MCF 10A (cell line): ENCODE measurements around the gene ING2. TPM values are rescaled to one million over a fixed set of nuclear protein-coding genes. Genes with fewer than 3 reads are reported as not detected.

Experiments
- BruUV-seq: library from RNA; stranded (reverse); fragments of 400-500 nt; replicated peaks from 2 replicates; lab custom pipeline; 2021; lab: Mats Ljungman, UMichigan
- CTCF ChIA-PET: fragments of 300-600 bp; sonication (Branson Sonifier 250); formaldehyde crosslinking; extraction: SDS; loops from one replicate; lab custom pipeline; 2021; ENCODE audit warnings: antibody characterized with exemption, inconsistent platforms; lab: Yijun Ruan, JAX
- POLR2A ChIA-PET: fragments of 300-600, 350-650 bp; sonication (Branson Sonifier 250); formaldehyde crosslinking; extraction: SDS; loops from one replicate; lab custom pipeline; 2020; ENCODE audit warnings: antibody characterized with exemption, inconsistent platforms; lab: Yijun Ruan, JAX
- DNase-seq: peaks from one replicate; pipeline ENCODE4 v3.0.0-alpha.2; 2018; ENCODE audit not compliant: unreplicated experiment
- H3K27ac Mint-ChIP-seq: one replicate; pipeline ENCODE4 v1.8.0; 2022; ENCODE audit warnings: mild to moderate bottlenecking, low read depth, mixed read lengths; ENCODE audit not compliant: unreplicated experiment
- H3K27me3 Mint-ChIP-seq: one replicate; pipeline ENCODE4 v1.8.0; 2022; ENCODE audit warnings: mixed read lengths; ENCODE audit not compliant: insufficient read depth, unreplicated experiment
- H3K36me3 Mint-ChIP-seq: one replicate; pipeline ENCODE4 v1.8.0; 2022; ENCODE audit warnings: mild to moderate bottlenecking, moderate library complexity, mixed read lengths; ENCODE audit not compliant: insufficient read depth, unreplicated experiment
- H3K4me1 Mint-ChIP-seq: one replicate; pipeline ENCODE4 v1.8.0; 2022; ENCODE audit warnings: mixed read lengths; ENCODE audit not compliant: insufficient read depth, unreplicated experiment
- H3K4me3 Mint-ChIP-seq: one replicate; pipeline ENCODE4 v1.8.0; 2022; ENCODE audit warnings: mild to moderate bottlenecking, moderate library complexity, mixed read lengths; ENCODE audit not compliant: unreplicated experiment
- H3K9me3 Mint-ChIP-seq: one replicate; pipeline ENCODE4 v1.8.0; 2022; ENCODE audit warnings: mixed read lengths; ENCODE audit not compliant: unreplicated experiment
- intact Hi-C: fragments of 100-400 bp; cut with micrococcal nuclease; formaldehyde crosslinking; loops from 2 replicates; pipeline ENCODE4 v1.14.1; 2022
- total RNA-seq: library from RNA; stranded (reverse); gene quantifications from 2 replicates; pipeline ENCODE4 v1.2.3, GENCODE V29; 2022
- TF ChIP-seq, protein P1 (sequence below): fragments of 200-600 bp; IDR thresholded peaks from one replicate; pipeline ENCODE4 v1.8.0; 2022; ENCODE audit warnings: antibody characterized with exemption, mild to moderate bottlenecking; ENCODE audit not compliant: unreplicated experiment

Gene ING2
- total RNA-seq, 1 experiment from 2014 or later: 10.5 TPM

DNA sequence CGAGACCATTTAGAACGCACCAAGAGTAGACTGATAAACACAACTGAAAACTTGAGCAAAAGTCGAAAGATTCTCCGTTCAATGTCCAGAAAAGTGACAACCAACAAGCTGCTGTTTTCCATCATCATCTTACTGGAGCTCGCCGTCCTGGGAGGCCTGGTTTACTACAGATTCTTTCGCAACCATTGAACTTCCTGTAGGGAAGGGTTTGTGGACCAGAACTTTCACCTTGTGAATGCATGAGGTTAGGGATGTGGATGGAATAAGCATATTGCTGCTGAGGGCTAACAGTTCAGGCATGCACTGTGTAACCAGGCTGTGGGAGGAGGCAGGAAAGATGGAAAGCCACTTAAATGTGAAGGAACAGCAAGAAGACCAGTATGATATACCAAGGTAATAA, 20.9 kb upstream of the ING2 start:
- no peak for DNase-seq
- Mint-ChIP-seq H3K4me3 (no peak overlapping the region), H3K36me3 (no peaks in the 10 kb centered on the region), H3K27ac (no peak overlapping the region), H3K4me1 (no peaks in the 10 kb centered on the region), H3K9me3 (no peaks in the 10 kb centered on the region), H3K27me3 (no peaks in the 10 kb centered on the region)
- POLR2A ChIA-PET: interaction anchor here (1.0 kb wide), 1 partner anchor 9 kb away, joined by 4 read pairs; no protein-coding TSS in a partner anchor
- TF ChIP-seq, protein P1, sequence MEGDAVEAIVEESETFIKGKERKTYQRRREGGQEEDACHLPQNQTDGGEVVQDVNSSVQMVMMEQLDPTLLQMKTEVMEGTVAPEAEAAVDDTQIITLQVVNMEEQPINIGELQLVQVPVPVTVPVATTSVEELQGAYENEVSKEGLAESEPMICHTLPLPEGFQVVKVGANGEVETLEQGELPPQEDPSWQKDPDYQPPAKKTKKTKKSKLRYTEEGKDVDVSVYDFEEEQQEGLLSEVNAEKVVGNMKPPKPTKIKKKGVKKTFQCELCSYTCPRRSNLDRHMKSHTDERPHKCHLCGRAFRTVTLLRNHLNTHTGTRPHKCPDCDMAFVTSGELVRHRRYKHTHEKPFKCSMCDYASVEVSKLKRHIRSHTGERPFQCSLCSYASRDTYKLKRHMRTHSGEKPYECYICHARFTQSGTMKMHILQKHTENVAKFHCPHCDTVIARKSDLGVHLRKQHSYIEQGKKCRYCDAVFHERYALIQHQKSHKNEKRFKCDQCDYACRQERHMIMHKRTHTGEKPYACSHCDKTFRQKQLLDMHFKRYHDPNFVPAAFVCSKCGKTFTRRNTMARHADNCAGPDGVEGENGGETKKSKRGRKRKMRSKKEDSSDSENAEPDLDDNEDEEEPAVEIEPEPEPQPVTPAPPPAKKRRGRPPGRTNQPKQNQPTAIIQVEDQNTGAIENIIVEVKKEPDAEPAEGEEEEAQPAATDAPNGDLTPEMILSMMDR: no peak
- BruUV-seq: no TSS peak
- CTCF ChIA-PET: interaction anchor here (1.0 to 1.4 kb wide), 2 partner anchors 9 to 20 kb away, joined by 3 to 4 read pairs; no protein-coding TSS in a partner anchor
- intact Hi-C loops: no loop called here

DNA sequence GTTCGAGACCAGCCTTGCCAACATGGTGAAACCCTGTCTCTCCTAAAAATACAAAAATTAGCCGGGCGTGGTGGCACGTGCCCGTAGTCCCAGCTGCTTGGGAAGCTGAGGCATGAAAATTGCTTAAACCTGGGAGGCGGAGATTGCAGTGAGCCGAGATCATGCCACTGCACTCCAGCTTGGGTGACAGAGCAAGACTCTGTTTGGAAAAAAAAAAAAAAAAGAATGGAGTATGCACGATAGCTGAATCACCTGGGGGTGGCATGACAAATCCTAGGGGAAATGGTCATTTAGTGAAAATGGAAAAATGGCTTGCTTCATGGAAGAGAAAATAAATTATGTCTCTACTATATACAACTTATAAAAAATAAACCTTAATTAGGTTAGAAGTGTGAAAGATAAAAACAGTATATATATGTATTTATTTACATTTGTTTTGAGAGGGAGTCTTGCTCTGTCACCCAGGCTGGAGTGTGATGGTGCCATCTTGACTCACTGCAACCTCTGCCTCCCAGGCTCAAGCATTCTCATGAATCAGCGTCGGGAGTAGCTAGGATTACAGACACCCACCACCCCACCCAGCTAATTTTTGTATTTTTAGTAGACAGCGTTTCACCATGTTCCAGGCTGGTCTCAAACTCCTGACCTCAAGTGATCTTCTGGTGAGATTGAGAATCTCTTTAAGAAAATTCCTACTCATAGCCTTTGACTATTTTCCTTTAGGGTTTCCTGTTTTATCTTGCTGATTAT, 19.3 kb upstream of the ING2 start:
- BruUV-seq: no TSS peak
- no peaks in the 10 kb centered on the region for H3K9me3 Mint-ChIP-seq
- TF ChIP-seq, protein P1: no peak
- ChIA-PET CTCF (interaction anchor here (0.8 to 1.0 kb wide), 2 partner anchors 12 to 73 kb away, joined by 3 read pairs; no protein-coding TSS in a partner anchor), POLR2A (interaction anchor here (0.7 to 1.3 kb wide), 2 partner anchors 18 to 365 kb away, joined by 3 to 6 read pairs; no protein-coding TSS in a partner anchor)
- H3K27me3 Mint-ChIP-seq: no peaks in the 10 kb centered on the region
- H3K4me3 Mint-ChIP-seq: no peak overlapping the region
- H3K27ac Mint-ChIP-seq: no peak overlapping the region
- H3K36me3 Mint-ChIP-seq: no peaks in the 10 kb centered on the region
- no peaks in the 10 kb centered on the region for H3K4me1 Mint-ChIP-seq
- DNase-seq: peak; percentile 36
- intact Hi-C loops: no loop called here

DNA sequence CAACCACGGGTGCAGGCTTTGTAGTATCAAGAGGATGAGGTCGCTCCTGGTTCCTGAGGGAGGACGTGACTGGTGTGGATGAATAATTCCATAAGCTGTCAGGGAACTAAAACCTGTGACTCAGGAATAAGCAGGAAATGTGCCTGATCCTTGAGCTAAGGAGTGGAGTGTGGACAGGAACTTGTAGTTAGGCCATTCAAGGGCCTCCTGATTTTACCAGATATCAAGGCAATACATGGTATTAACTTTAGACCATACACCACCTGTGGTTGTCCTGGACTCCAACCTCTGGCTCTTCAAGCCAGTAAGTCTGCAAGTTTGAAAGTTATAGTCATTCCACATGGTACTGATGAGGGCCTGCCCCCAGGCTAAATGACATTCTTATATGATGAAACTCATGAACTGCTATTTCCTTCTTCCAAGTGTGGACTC, 12.1 kb upstream of the ING2 start:
- no peaks in the 10 kb centered on the region for H3K27me3 Mint-ChIP-seq
- TF ChIP-seq, protein P1: no peak
- no peaks in the 10 kb centered on the region for H3K9me3 Mint-ChIP-seq
- no TSS peak for BruUV-seq
- ChIA-PET CTCF (interaction anchor here (0.6 to 1.7 kb wide), 3 partner anchors 11 to 772 kb away, joined by 3 to 5 read pairs (median 5); no protein-coding TSS in a partner anchor), POLR2A (interaction anchor here (0.8 to 1.7 kb wide), 8 partner anchors 8 to 167 kb away, joined by 3 to 9 read pairs (median 4); partner anchors contain the start of gene CDKN2AIP)
- peaks cover 7% of the 10 kb centered on the region for H3K36me3 Mint-ChIP-seq
- intact Hi-C loops: no loop called here
- H3K4me1 Mint-ChIP-seq: peaks cover 17% of the 10 kb centered on the region
- peak overlapping the region; percentile 2 for H3K27ac Mint-ChIP-seq
- peak overlapping the region; percentile 3 for H3K4me3 Mint-ChIP-seq
- peak; percentile 71 for DNase-seq

DNA sequence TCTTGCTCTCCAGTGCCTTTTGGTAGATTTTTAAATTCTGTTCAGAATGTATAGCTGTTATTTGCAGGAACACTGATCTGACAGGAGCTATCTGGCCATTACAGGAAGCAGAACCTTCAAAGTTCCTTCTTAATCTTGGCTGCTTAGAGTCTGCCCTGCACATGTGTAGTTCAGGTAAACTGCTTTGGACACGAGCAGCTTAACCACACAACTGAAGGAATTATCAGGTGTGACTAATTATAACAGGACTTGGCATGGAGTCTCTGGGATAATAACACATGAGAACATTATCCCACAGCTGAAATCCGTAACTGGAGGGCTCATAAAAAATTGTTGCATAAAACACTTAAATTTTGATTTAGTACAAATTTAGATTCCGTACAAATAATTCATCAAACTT, 11.6 kb upstream of the ING2 start:
- Mint-ChIP-seq H3K27me3 (no peaks in the 10 kb centered on the region), H3K27ac (peak overlapping the region; percentile 2), H3K9me3 (no peaks in the 10 kb centered on the region), H3K4me1 (peaks cover 17% of the 10 kb centered on the region), H3K36me3 (peaks cover 7% of the 10 kb centered on the region), H3K4me3 (peak overlapping the region; percentile 3)
- DNase-seq: peak; percentile 38
- TF ChIP-seq, protein P1: no peak
- intact Hi-C loops: no loop called here
- CTCF ChIA-PET: interaction anchor here (0.6 to 1.7 kb wide), 3 partner anchors 11 to 772 kb away, joined by 3 to 5 read pairs (median 3); no protein-coding TSS in a partner anchor
- POLR2A ChIA-PET: interaction anchor here (0.6 to 1.7 kb wide), 9 partner anchors 9 to 245 kb away, joined by 3 to 9 read pairs (median 4); partner anchors contain the start of gene CDKN2AIP
- BruUV-seq: no TSS peak
